ENCODE data around the gene CAMTA2. TPM values are rescaled to one million over a fixed set of nuclear protein-coding genes. Genes with fewer than 3 reads are reported as not detected.

CAMTA2 gene
- total and polyA plus RNA-seq, 9 of the 15 experiments (the other 6 are each of a cell fraction or from before 2014, with no cell fraction given), result 0.24 to 25.1 (median 6.3) TPM

- TF ChIP-seq PBX2 (CRISPR knock-in tag; IDR thresholded peaks at IDR 0.05; ENCODE audit: low read depth) (no peak), PBX2 (tag; conservative IDR thresholded peaks at IDR 0.05; ENCODE audit: low read depth) (no peak), NFRKB (IDR thresholded peaks at IDR 0.05; ENCODE audit: low read depth) (peak; percentile 30; the same call in 1 of the 2 replicates), XRCC3 (IDR thresholded peaks at IDR 0.05) (no peak), ZNF740 (CRISPR knock-in tag; IDR thresholded peaks at IDR 0.05) (no peak), ZNF740 (tag; IDR thresholded peaks at IDR 0.05) (no peak), SRSF3 (IDR thresholded peaks at IDR 0.05; ENCODE audit: insufficient read depth, low read length) (0 out of 2 replicates have a peak, but pooled peaks have one; percentile 60), ZNF282 (CRISPR knock-in tag; IDR thresholded peaks at IDR 0.05) (no peak), CC2D1A (IDR thresholded peaks at IDR 0.05) (no peak), MGA (IDR thresholded peaks at IDR 0.05) (no peak), ELF4 (CRISPR knock-in tag; IDR thresholded peaks at IDR 0.05) (no peak)
Observed at GRCh38 chr17:4950075-4950745, 37.3 kb downstream of the CAMTA2 start (continued).
